MM.1S (cell line): ENCODE measurements around the gene LDLRAP1.

Experiments
- EZH2 ChIP-seq: fragments of 300-600 bp; sonication (generic); optimal IDR thresholded peaks from 2 replicates; pipeline ENCODE3; 2017; ENCODE audit warnings: low read depth, mild to moderate bottlenecking, antibody characterized with exemption, low read length, mixed read lengths
- EZH2phosphoT487 ChIP-seq: fragments of 300-600 bp; sonication (generic); IDR thresholded peaks from 2 replicates; pipeline ENCODE4 v1.6.1; 2018; ENCODE audit warnings: antibody characterized with exemption, low read length
- TF ChIP-seq, protein P1 (sequence below): fragments of 300-600 bp; sonication (generic); IDR thresholded peaks from 2 replicates; pipeline ENCODE4 v1.5.1; 2016; ENCODE audit warnings: antibody characterized with exemption, low read length, mixed read lengths

DNA sequence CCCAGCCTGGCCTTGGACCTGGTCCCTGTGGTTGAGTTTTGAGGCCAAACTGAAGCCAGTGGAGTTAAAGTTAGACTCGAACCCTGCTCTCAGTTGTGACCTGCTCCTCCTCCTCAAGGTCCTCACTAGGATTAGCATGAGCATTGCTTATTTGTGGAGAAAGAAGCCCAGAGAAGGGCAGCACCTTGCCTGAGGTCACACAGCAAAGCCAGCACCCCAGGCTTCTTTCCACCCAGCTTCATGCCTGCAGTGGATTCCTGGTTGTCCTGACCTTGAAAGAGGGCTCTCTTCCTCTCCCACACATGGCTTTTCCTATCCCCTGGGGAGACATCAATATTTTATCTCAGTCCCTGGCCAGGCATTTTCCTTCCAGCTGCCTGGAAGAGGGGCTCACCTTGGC, 2.8 kb downstream of the LDLRAP1 start:
- TF ChIP-seq, protein P1, sequence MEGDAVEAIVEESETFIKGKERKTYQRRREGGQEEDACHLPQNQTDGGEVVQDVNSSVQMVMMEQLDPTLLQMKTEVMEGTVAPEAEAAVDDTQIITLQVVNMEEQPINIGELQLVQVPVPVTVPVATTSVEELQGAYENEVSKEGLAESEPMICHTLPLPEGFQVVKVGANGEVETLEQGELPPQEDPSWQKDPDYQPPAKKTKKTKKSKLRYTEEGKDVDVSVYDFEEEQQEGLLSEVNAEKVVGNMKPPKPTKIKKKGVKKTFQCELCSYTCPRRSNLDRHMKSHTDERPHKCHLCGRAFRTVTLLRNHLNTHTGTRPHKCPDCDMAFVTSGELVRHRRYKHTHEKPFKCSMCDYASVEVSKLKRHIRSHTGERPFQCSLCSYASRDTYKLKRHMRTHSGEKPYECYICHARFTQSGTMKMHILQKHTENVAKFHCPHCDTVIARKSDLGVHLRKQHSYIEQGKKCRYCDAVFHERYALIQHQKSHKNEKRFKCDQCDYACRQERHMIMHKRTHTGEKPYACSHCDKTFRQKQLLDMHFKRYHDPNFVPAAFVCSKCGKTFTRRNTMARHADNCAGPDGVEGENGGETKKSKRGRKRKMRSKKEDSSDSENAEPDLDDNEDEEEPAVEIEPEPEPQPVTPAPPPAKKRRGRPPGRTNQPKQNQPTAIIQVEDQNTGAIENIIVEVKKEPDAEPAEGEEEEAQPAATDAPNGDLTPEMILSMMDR = no peak
- TF ChIP-seq EZH2phosphoT487 (no peak), EZH2 (no peak)
